HG02981 (cell line): Measurements from ENCODE around the gene DLX4.

Experiments used
- ATAC-seq: cut with Tn5 transposase; IDR thresholded peaks from one replicate; pipeline ENCODE4 v1.9.1; 2021; ENCODE audit warnings: mild to moderate bottlenecking, moderate library complexity; ENCODE audit not compliant: unreplicated experiment

DLX4 gene

GRCh38 chr17:49969134-49969759 is at the start of gene DLX4:
Gene DLX4 (plus strand): TSS chr17:49969190. CDS start chr17:49969469, 279 bp downstream.
- ATAC-seq: no peak

- no peak for ATAC-seq
Measured at GRCh38 chr17:49920030-49920769, 48.8 kb upstream of the DLX4 start.

- no peak for ATAC-seq
Measured at GRCh38 chr17:49922095-49922494, 46.9 kb upstream of the DLX4 start.

- no peak for ATAC-seq
Measured at GRCh38 chr17:49924116-49924515, 44.9 kb upstream of the DLX4 start.

GRCh38 chr17:49924589-49924988 is 44.4 kb upstream of the DLX4 start:
- no peak for ATAC-seq

- ATAC-seq: no peak
Measured at GRCh38 chr17:49925921-49926320, 43.1 kb upstream of the DLX4 start.

GRCh38 chr17:49926886-49927285 is 42.1 kb upstream of the DLX4 start:
- no peak for ATAC-seq

- no peak for ATAC-seq
Measured at GRCh38 chr17:49928126-49928800, 40.7 kb upstream of the DLX4 start.

GRCh38 chr17:49928837-49929475 is 40.0 kb upstream of the DLX4 start:
- no peak for ATAC-seq

- no peak for ATAC-seq
Measured at GRCh38 chr17:49930880-49931279, 38.1 kb upstream of the DLX4 start.

- ATAC-seq: no peak
Measured at GRCh38 chr17:49931416-49932137, 37.4 kb upstream of the DLX4 start.

GRCh38 chr17:49932138-49932723 is 36.8 kb upstream of the DLX4 start:
- no peak for ATAC-seq

- ATAC-seq: no peak
Measured at GRCh38 chr17:49932901-49933300, 36.1 kb upstream of the DLX4 start.

GRCh38 chr17:49935526-49936210 is 33.3 kb upstream of the DLX4 start:
- no peak for ATAC-seq

- no peak for ATAC-seq
Measured at GRCh38 chr17:49936386-49936785, 32.6 kb upstream of the DLX4 start.

GRCh38 chr17:49939318-49939717 is 29.7 kb upstream of the DLX4 start:
- ATAC-seq: no peak

- ATAC-seq: no peak
Measured at GRCh38 chr17:49941427-49941826, 27.6 kb upstream of the DLX4 start.

GRCh38 chr17:49942947-49943346 is 26.0 kb upstream of the DLX4 start:
- no peak for ATAC-seq

- ATAC-seq: no peak
Measured at GRCh38 chr17:49944273-49944870, 24.6 kb upstream of the DLX4 start.

- ATAC-seq: no peak
Measured at GRCh38 chr17:49946208-49946607, 22.8 kb upstream of the DLX4 start.
